Peyer's patch (tissue), 4 donors: ENCODE results near the gene ALDH1L1.

Source experiments
- CTCF ChIP-seq, 6 experiments: fragments of 450-650 bp in 4 of 6; fragments of 200-600 bp in 2 of 6; sonication (generic) in 1 of 6; IDR thresholded peaks; one replicate each; pipeline ENCODE4 v1.5.1; 2017 to 2019; ENCODE audit warnings: antibody characterized with exemption in 6 of 6, mild to moderate bottlenecking in 3 of 6, moderate library complexity in 1 of 6
- POLR2A ChIP-seq, 2 donors: fragments of 450-650 bp; IDR thresholded peaks; one replicate each; pipeline ENCODE4 v1.5.1; 2017; ENCODE audit warnings: antibody characterized with exemption in 2 of 2, mild to moderate bottlenecking in 2 of 2, moderate library complexity in 2 of 2

GRCh38 chr3:126180477-126181397 lies at the start of gene ALDH1L1:
- TF ChIP-seq POLR2A (IDR thresholded peaks at IDR 0.05) (no peak), CTCF (IDR thresholded peaks at IDR 0.05) (no peak)
